HG03378 (cell line): ENCODE results near the gene CACNG4.

Experiments used
- ATAC-seq: cut with Tn5 transposase; IDR thresholded peaks from one replicate; pipeline ENCODE4 v1.9.1; 2021; ENCODE audit warnings: mild to moderate bottlenecking, moderate library complexity; ENCODE audit not compliant: unreplicated experiment

The CACNG4 gene

GRCh38 chr17:67055811-67056745 is 91.6 kb downstream of the CACNG4 start:
- no peak for ATAC-seq

DNA sequence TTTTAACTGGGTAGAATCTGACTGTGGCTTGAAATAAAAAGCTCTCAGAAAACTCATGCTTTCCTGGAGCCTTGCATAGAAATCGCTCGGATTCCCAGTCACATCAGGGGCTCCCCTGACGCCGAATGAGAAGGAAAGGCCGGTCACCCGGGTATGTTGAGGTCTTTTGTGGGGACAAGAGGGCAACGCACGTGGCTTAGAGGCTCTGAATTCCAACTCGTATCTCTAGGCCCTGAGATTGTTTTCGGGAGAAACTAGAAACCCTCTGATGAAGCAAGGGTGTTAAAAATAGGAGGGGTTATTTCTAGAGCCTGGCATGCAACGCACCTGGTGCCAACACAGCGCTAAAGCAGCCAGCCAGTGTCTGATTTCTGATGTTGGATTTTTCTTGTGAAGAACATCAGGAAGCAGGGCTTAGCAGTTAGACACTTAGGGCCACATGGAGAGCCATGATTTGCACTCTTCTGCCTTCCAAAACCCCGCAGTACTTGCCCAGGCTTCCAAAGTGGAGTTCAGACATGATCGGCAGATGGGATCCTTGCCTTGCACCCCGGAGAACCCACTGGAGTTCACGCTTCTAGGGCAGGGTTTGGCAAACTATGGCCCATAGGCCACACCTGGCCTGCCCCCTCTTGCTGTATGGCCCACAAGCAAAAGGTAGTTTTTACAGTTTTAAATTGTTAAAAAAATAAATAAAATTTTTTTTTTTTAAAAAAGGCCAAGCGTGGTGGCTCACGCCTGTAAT is 92.4 kb downstream of the CACNG4 start:
- no peak for ATAC-seq

DNA sequence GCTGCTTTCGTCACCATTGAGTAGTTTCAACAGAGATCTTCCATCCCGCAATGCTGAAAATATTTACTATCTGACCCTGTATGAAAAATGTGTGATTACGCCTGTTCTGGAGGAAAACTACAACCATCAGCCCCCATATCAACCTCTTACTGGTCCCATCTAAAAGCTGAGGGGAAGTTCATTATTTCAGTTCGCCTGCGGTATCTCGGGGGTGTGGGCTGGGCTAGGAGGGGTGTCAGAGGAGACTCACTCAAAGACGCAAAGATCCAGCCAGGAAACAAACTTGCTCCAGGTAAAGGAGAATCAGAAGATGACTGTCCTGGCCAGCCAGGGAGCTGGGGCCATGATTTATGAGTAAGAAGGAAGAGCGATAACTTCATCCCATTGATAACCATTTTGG is 93.5 kb downstream of the CACNG4 start:
- ATAC-seq: no peak

DNA sequence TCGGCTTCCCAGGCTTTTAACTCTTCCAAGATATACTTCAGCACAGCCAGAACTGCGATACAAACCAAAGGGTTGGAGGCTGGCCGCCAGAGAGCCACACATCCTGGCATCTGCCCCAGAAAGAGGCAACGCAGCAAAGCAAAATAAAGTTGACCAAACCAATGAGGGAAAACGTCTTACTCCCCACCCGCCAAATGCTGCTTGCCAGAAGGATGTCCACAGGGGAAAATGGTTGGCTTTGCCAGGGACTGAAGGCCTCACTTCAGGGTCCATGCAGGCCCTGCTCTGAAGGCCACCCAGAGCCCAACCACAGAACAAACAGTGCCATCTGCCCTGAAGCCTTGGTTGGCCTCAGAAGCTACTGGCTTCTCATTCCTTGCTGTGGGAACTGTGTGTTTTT is 94.9 kb downstream of the CACNG4 start:
- no peak for ATAC-seq

DNA sequence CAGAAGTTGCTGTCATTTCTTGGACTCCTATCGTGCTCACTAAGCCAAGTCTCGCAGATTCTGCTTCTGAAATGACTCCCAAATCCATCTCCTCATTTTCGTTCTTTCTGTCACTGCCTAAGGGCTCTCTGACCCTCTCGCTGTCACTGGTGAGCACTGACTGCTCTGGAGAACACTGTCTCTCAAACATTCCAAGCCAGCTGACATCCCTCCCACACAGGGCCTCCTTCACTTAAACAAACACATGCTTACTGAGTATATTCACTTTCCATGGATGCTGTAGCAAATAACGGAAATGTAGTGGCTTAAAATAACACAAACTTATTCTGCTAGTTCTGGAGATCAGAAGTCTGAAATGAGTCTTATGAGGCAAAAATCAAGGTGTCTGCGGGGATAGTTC is 98.6 kb downstream of the CACNG4 start:
- no peak for ATAC-seq

DNA sequence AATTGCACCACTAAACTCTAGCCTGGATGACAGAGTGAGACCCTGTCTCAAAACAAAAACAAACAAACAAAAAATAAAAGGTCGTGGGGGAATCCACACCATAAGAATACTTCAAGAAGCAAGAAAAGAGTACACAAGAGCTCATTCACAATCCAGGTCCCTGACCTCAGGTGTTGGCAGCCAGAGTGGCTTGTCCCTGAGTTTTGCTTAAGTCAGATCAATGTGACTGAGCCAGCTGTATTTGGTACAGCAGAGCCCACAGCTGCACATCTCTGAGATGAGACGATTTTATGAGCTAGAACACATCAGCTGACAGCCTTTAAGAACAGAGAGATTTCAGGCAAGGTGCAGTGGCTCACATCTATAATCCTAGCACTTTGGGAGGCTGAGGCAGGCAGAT is 102.2 kb downstream of the CACNG4 start:
- no peak for ATAC-seq

DNA sequence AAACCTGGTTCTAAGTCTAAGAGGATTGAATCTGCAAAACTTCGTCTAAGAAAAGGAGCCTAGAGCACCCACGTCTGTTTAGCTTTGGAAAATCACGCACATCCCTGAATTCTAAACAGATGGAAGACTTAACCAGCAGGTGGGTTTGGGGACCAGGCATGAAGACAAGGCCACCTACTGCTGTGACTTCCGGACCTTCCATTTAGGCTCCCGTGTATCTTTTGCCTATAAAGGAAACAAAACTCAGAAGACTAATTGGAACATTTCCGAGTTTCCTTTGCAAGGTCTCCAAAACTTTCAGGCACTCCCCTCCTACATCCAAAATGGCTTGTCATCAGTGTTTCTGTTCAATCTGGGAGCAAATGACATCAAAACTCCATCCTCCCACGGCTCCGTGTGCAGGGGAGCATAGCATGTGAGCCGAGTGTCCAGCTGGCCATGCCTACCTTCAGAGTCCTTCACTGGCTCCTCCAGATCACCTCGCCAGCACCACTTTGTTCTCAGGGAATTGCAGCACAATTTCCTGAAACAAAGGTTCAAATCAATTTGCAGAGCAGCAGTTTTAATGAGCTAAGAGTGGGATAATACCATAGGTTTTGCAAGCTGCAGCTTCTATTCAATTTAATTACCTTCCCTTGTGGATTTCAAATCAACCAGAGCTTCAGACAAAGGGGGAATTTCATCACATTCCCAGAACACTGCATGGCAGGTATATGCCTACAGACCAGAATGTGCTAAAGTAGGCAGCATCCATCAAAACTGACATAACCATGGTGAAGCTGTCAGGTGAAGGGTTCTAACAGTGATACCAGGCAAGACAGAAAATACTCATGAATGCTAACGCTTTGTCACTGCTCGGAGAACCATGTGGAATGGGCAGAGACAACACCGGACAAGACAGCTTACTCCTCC is 103.3 kb downstream of the CACNG4 start:
- ATAC-seq: no peak

DNA sequence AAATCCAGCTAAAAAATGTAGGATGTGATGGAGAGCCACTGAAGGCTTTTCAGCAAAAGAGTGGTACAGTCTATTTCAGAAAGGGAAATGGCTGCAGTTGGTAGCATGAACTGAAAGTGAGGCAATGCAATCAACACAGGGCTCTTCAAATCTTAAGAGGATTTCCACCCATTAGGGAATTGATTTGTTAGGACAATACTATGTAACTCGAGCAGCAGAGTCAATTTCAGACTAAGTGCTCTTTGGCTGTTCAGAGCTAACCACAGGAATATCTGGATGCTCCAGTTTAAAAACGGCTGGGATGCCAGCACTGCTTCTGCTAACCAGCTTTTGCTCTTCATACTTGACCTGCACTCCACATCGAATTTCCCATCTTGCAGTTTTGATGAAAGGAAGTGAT is 104.5 kb downstream of the CACNG4 start:
- no peak for ATAC-seq

DNA sequence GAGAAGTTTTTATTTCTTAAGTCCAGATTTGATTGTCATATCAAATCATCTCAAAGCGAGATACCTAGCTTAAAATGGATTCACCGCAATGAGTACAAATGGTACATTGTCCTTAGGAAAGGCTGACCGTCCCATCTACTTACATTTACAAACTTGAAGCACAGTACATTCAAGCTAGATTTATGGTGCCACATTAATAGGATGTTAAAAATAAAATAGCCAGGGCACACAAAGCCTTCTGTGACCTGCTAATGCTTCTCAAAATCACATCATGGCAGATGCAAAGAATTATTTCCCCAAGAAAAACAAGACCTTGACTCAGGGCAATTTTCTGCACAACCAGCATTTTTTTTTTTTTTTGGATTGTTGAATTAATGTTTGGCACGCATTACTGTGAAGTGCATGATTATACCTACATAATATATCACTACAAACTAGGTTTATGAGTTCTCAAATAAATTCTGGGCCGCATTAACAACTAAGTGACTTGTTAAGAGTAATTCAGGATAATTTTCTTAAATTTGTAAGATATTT is 105.2 kb downstream of the CACNG4 start:
- no peak for ATAC-seq

DNA sequence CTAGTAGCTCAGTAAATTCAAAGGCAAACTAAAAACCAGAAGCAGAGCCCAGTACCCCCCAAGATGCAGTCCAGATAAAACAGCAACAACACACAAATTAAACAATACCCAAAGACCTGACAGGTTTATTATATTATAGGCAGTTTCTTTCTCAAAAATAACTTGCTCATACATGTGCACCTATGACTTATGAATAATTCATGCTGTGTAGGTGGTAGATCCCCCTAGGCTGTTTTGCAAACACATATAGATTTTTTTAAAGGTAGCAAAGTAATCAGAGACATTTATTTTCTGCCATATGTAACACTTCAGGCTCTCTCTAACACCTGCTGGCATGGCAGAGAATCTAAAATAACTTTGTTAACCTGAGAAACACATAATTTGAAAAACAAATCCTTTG is 107.1 kb downstream of the CACNG4 start:
- ATAC-seq: no peak

DNA sequence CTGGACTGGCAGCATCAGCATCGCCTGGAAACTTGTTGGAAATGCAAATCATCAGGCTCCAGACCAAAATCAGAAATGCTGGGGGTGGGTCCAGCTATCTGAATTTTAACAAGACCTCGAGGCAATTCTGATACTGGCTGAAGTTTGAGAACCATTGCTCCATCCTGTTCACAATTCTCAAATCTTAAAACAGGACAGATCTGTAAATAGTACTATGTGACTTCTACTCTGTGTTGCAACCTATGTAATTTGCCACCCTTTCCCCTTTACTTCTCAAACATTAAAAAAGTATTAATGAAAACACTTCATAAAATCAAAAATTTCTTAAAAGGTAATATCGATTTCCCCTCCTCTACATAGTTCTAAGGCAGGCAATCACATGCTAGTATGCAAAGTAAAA is 108.4 kb downstream of the CACNG4 start:
- no peak for ATAC-seq

GRCh38 chr17:67074781-67075180 is 110.3 kb downstream of the CACNG4 start:
- no peak for ATAC-seq

DNA sequence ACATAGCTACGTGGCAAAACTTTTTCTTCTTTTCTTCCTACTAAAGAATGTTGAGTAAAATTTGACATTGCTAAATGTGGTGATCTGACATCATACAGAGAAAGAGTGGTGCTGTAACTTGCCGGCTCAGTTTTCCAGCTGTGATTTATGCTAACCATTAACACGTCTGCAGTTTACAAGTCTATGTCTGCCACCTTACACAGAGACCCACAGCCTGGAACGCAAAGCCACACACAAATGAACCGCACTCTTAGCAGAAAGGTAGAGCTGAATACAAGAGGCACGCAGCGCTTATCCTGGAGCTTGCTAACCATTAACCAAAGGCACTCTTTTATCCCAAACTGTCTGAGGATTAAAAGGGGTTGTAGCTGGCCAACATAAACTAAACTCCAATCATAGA is 111.8 kb downstream of the CACNG4 start:
- ATAC-seq: no peak

- no peak for ATAC-seq
Observed at GRCh38 chr17:67078292-67078691, 113.8 kb downstream of the CACNG4 start.

DNA sequence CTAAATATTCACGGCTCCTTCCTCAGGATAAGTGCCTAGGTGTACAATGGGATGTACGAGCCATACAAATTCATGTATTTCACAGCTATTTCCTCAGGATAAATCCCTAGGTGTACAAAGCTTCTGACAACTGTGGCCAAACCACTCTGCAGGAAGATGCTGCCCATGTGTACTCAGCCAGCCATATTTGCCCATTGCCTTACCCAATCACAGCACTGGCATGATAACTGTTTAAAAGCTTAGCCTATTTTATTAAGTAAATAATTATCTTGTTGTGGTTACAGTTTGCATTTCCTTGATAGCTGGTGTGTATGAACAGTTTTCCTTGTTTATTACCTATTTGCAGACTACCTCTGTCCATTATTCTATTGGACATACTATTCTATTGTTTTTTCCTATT is 115.0 kb downstream of the CACNG4 start:
- ATAC-seq: no peak

- no peak for ATAC-seq
Observed at GRCh38 chr17:67080804-67081203, 116.3 kb downstream of the CACNG4 start.

- ATAC-seq: peak; percentile 51
Observed at GRCh38 chr17:67082107-67082506, 117.6 kb downstream of the CACNG4 start.
